AG04450 (cell line): ENCODE results near the gene PCBP4. TPM values are rescaled to one million over a fixed set of nuclear protein-coding genes. Genes with fewer than 3 reads are reported as not detected.

Experiments used
- CTCF ChIA-PET: fragments of 300-600, 350-600 bp; formaldehyde crosslinking; extraction: SDS; loops from one replicate; lab custom pipeline; 2022; ENCODE audit warnings: antibody characterized with exemption, inconsistent platforms; lab: Charles Lee
- POLR2A ChIA-PET: fragments of 350-600 bp; formaldehyde crosslinking; extraction: SDS; loops from one replicate; lab custom pipeline; 2021; ENCODE audit warnings: antibody characterized with exemption, inconsistent platforms; lab: Yijun Ruan, JAX
- DNase-seq: peaks from one replicate; pipeline ENCODE4 v3.0.0-alpha.2; 2011; ENCODE audit warnings: low read depth, low spot score
- H3K27ac ChIP-seq: one replicate; pipeline ENCODE4 v1.5.1; 2012; ENCODE audit warnings: low read depth, low read length, control low read depth
- H3K27me3 ChIP-seq: one replicate; pipeline ENCODE4 v1.6.0; 2012; ENCODE audit warnings: low read length; ENCODE audit not compliant: control insufficient read depth, insufficient read depth
- H3K4me3 ChIP-seq: 2 replicates; pipeline ENCODE4 v1.5.1; 2011; ENCODE audit warnings: mild to moderate bottlenecking, low read depth, low read length, control low read depth
- H3K9me3 ChIP-seq: 2 replicates; pipeline ENCODE4 v1.5.1; 2012; ENCODE audit warnings: low read length; ENCODE audit not compliant: control insufficient read depth, insufficient read depth
- CTCF ChIP-seq: IDR thresholded peaks from 2 replicates; pipeline ENCODE4 v1.5.1; 2011; ENCODE audit warnings: low read depth, low read length, control low read depth, inconsistent platforms
- polyA plus RNA-seq: library from polyadenylated mRNA; depleted of rRNA; stranded (reverse); fragments of >200 nt; gene quantifications from 2 replicates; pipeline ENCODE4 v1.2.3, GENCODE V29; 2011

Gene PCBP4
- polyA plus RNA-seq, 1 experiment = 54.6 TPM

GRCh38 chr3:51950899-51951298, 16.4 kb downstream of the PCBP4 start:
- ChIA-PET CTCF (interaction anchor here (1.2 to 5.3 kb wide), 2 partner anchors 8 to 23 kb away, joined by 6 to 37 read pairs; partner anchors contain the start of genes ABHD14A, ABHD14B, PARP3 and RRP9), POLR2A (no interaction called here)
- no peak for TF ChIP-seq CTCF
- no peaks in the 10 kb centered on the region for H3K27me3 ChIP-seq
- DNase-seq = no peak
- H3K4me3 ChIP-seq = no peak overlapping the region
- no peak overlapping the region for H3K27ac ChIP-seq
- no peaks in the 10 kb centered on the region; the same call in 1 of the 2 replicates for H3K9me3 ChIP-seq

- H3K27ac ChIP-seq = no peak overlapping the region
- no peaks in the 10 kb centered on the region; the same call in 1 of the 2 replicates for H3K9me3 ChIP-seq
- POLR2A ChIA-PET = no interaction called here
- H3K27me3 ChIP-seq = no peaks in the 10 kb centered on the region
- no peak overlapping the region for H3K4me3 ChIP-seq
- no peak for DNase-seq
- CTCF ChIA-PET = interaction anchor here (1.1 kb wide), 1 partner anchor 24 kb away, joined by 4 read pairs; no protein-coding TSS in a partner anchor
- TF ChIP-seq CTCF = no peak
Measured at GRCh38 chr3:51949121-51949520, 18.1 kb downstream of the PCBP4 start.

- no peak for DNase-seq
- POLR2A ChIA-PET = no interaction called here
- CTCF ChIA-PET = interaction anchor here (1.1 kb wide), 1 partner anchor 25 kb away, joined by 4 read pairs; no protein-coding TSS in a partner anchor
- no peak overlapping the region for H3K27ac ChIP-seq
- H3K4me3 ChIP-seq = no peak overlapping the region
- TF ChIP-seq CTCF = no peak
- no peaks in the 10 kb centered on the region for H3K27me3 ChIP-seq
- H3K9me3 ChIP-seq = no peaks in the 10 kb centered on the region; the same call in 1 of the 2 replicates
Measured at GRCh38 chr3:51948016-51948580, 19.2 kb downstream of the PCBP4 start.

- Histone ChIP-seq H3K9me3 (no peaks in the 10 kb centered on the region; the same call in 1 of the 2 replicates), H3K4me3 (no peak overlapping the region), H3K27ac (no peak overlapping the region), H3K27me3 (no peaks in the 10 kb centered on the region)
- TF ChIP-seq CTCF = no peak
- no peak for DNase-seq
- ChIA-PET POLR2A (no interaction called here), CTCF (no interaction called here)
Measured at GRCh38 chr3:51947215-51947900, 19.9 kb downstream of the PCBP4 start.

GRCh38 chr3:51946796-51947195, 20.5 kb downstream of the PCBP4 start:
- Histone ChIP-seq H3K27me3 (no peaks in the 10 kb centered on the region), H3K4me3 (no peak overlapping the region), H3K27ac (no peak overlapping the region), H3K9me3 (no peaks in the 10 kb centered on the region; the same call in 1 of the 2 replicates)
- no peak for TF ChIP-seq CTCF
- no peak for DNase-seq
- ChIA-PET POLR2A (no interaction called here), CTCF (no interaction called here)
